PC-9 (cell line): ENCODE data around the gene RORB. TPM values are rescaled to one million over a fixed set of nuclear protein-coding genes. Genes with fewer than 3 reads are reported as not detected.

Experiments
- BruUV-seq: library from RNA; stranded (reverse); fragments of 400-500 nt; replicated peaks from 2 replicates; lab custom pipeline; 2021; lab: Mats Ljungman, UMichigan
- CTCF ChIA-PET: fragments of 300-600 bp; sonication (Branson Sonifier 250); formaldehyde crosslinking; loops from one replicate; lab custom pipeline; 2022; ENCODE audit warnings: antibody characterized with exemption; lab: Charles Lee
- POLR2A ChIA-PET: fragments of 300-600 bp; sonication (Branson Sonifier 250); formaldehyde crosslinking; loops from one replicate; lab custom pipeline; 2022; ENCODE audit warnings: antibody characterized with exemption; ENCODE audit not compliant: unreplicated experiment; lab: Charles Lee
- DNase-seq, 2 experiments: peaks; one replicate each; pipeline versions ENCODE4 v3.0.0 to v3.0.0-alpha.2; 2015 to 2022; ENCODE audit warnings: mixed read lengths in 1 of 2
- H2AFZ ChIP-seq: fragments of 200-600 bp; sonication (generic); 2 replicates; pipeline ENCODE4 v1.8.1; 2017; ENCODE audit warnings: antibody characterized with exemption
- H3F3A ChIP-seq: fragments of 200-600 bp; sonication (generic); 2 replicates; pipeline ENCODE4 v1.8.1; 2017; ENCODE audit warnings: antibody characterized with exemption, mild to moderate bottlenecking, low read depth; ENCODE audit not compliant: insufficient read depth
- H3K27ac ChIP-seq: fragments of 200-600 bp; sonication (generic); 2 replicates; pipeline ENCODE4 v1.6.1; 2016; ENCODE audit warnings: mixed run types
- H3K27me3 ChIP-seq: fragments of 200-600 bp; sonication (generic); 2 replicates; pipeline ENCODE4 v1.6.1; 2016; ENCODE audit warnings: low read depth, mixed run types; ENCODE audit not compliant: insufficient read depth
- H3K36me3 ChIP-seq: fragments of 200-600 bp; sonication (generic); 2 replicates; pipeline ENCODE4 v1.6.1; 2016; ENCODE audit warnings: low read depth, mixed run types
- H3K4me1 ChIP-seq: fragments of 200-600 bp; sonication (generic); replicated peaks from 2 replicates; pipeline ENCODE4 v1.6.1; 2016; ENCODE audit warnings: mixed run types; ENCODE audit not compliant: insufficient read depth
- H3K4me2 ChIP-seq: fragments of 200-600 bp; sonication (generic); 2 replicates; pipeline ENCODE4 v1.6.1; 2017; ENCODE audit warnings: mixed run types
- H3K4me3 ChIP-seq: fragments of 200-600 bp; sonication (generic); 2 replicates; pipeline ENCODE4 v1.6.1; 2016; ENCODE audit warnings: mixed run types
- H3K79me2 ChIP-seq: fragments of 200-600 bp; sonication (generic); 2 replicates; pipeline ENCODE4 v1.6.1; 2017; ENCODE audit warnings: low read depth, mixed run types
- H3K9me2 ChIP-seq: fragments of 200-600 bp; sonication (generic); 2 replicates; pipeline ENCODE4 v1.8.1; 2017; ENCODE audit warnings: mild to moderate bottlenecking; ENCODE audit not compliant: insufficient read depth
- H3K9me3 ChIP-seq: fragments of 200-600 bp; sonication (generic); 2 replicates; pipeline ENCODE4 v1.8.1; 2016; ENCODE audit warnings: low read depth; ENCODE audit not compliant: insufficient read depth
- H4K20me1 ChIP-seq: fragments of 200-600 bp; sonication (generic); 2 replicates; pipeline ENCODE4 v1.8.1; 2017; ENCODE audit not compliant: insufficient read depth
- CTCF ChIP-seq: fragments of 200-600 bp; sonication (generic); conservative IDR thresholded peaks from 2 replicates; pipeline ENCODE4 v1.6.1; 2017; ENCODE audit warnings: mixed run types, antibody characterized with exemption, mild to moderate bottlenecking, moderate library complexity
- EZH2 ChIP-seq: fragments of 200-600 bp; sonication (generic); IDR thresholded peaks from 2 replicates; pipeline ENCODE4 v1.8.0; 2017; ENCODE audit warnings: antibody characterized with exemption, low read depth
- intact Hi-C: fragments of 100-400 bp; cut with micrococcal nuclease; formaldehyde crosslinking; loops from one replicate; pipeline ENCODE4 v1.10.0; 2022; ENCODE audit not compliant: unreplicated experiment
- total RNA-seq: library from RNA; stranded (reverse); gene quantifications from 2 replicates; pipeline ENCODE4 v1.2.3, GENCODE V29; 2021

The RORB gene
- total RNA-seq, 1 experiment from 2014 or later, result 0.07 TPM

- POLR2A ChIA-PET, result no interaction called here
- no peaks in the 10 kb centered on the region for H3K79me2 ChIP-seq
- no peaks in the 10 kb centered on the region for H3F3A ChIP-seq
- H3K9me3 ChIP-seq, result no peaks in the 10 kb centered on the region
- no peak for DNase-seq
- CTCF ChIA-PET, result no interaction called here
- no peaks in the 10 kb centered on the region for H3K36me3 ChIP-seq
- H3K4me2 ChIP-seq, result no peak overlapping the region
- H2AFZ ChIP-seq, result peak overlapping the region; percentile 48; the same call in 1 of the 2 replicates
- intact Hi-C loops, result no loop called here
- no peaks in the 10 kb centered on the region for H3K9me2 ChIP-seq
- no peaks in the 10 kb centered on the region for H4K20me1 ChIP-seq
- H3K4me3 ChIP-seq, result no peak overlapping the region
- H3K27ac ChIP-seq, result no peak overlapping the region
- no peaks in the 10 kb centered on the region for H3K4me1 ChIP-seq
- BruUV-seq, result no TSS peak
- no peaks in the 10 kb centered on the region for H3K27me3 ChIP-seq
- TF ChIP-seq EZH2 (no peak), CTCF (no peak)
Observed at GRCh38 chr9:74662674-74663073, 165.5 kb downstream of the RORB start.

- CTCF ChIA-PET, result no interaction called here
- Histone ChIP-seq H3K4me1 (no peaks in the 10 kb centered on the region), H3K9me3 (no peaks in the 10 kb centered on the region), H4K20me1 (no peaks in the 10 kb centered on the region), H3K4me3 (no peak overlapping the region), H2AFZ (no peak overlapping the region), H3K9me2 (no peaks in the 10 kb centered on the region), H3K27me3 (no peaks in the 10 kb centered on the region), H3K27ac (no peak overlapping the region), H3K36me3 (no peaks in the 10 kb centered on the region), H3F3A (no peaks in the 10 kb centered on the region), H3K4me2 (no peak overlapping the region), H3K79me2 (no peaks in the 10 kb centered on the region)
- intact Hi-C loops, result no loop called here
- no TSS peak for BruUV-seq
- TF ChIP-seq CTCF, result no peak
- TF ChIP-seq EZH2, result no peak
- no peak for DNase-seq
- POLR2A ChIA-PET, result no interaction called here
Observed at GRCh38 chr9:74663439-74663838, 166.3 kb downstream of the RORB start.

- no peak for DNase-seq
- CTCF ChIA-PET, result interaction anchor here (0.5 kb wide), 1 partner anchor 243 kb away, joined by 4 read pairs; no protein-coding TSS in a partner anchor
- intact Hi-C loops, result no loop called here
- Histone ChIP-seq H3K4me2 (no peak overlapping the region), H2AFZ (no peak overlapping the region), H3K36me3 (no peaks in the 10 kb centered on the region), H3K4me3 (no peak overlapping the region), H3K79me2 (no peaks in the 10 kb centered on the region), H3K27ac (no peak overlapping the region), H3K9me2 (no peaks in the 10 kb centered on the region), H3K4me1 (no peaks in the 10 kb centered on the region), H3K27me3 (no peaks in the 10 kb centered on the region), H3F3A (no peaks in the 10 kb centered on the region), H4K20me1 (no peaks in the 10 kb centered on the region), H3K9me3 (no peaks in the 10 kb centered on the region)
- TF ChIP-seq EZH2 (no peak), CTCF (no peak)
- POLR2A ChIA-PET, result no interaction called here
- BruUV-seq, result no TSS peak
Observed at GRCh38 chr9:74666625-74667316, 169.6 kb downstream of the RORB start.
